Activated CD4-positive, alpha-beta T cell treated with anti-CD3 and anti-CD28 coated beads, Interleukin-10, Interleukin-2, amounts not matched to agents 100 ng/mL and 50 ng/mL, durations not matched to agents 16 hours and 8 hours (primary cell): Measurements from ENCODE around the gene ZBTB24.

ENCODE experiments used
- DNase-seq: peaks from one replicate; pipeline ENCODE4 v3.0.0-alpha.2; 2020

The ZBTB24 gene

GRCh38 chr6:109498052-109498451, 15.0 kb upstream of the ZBTB24 start:
- no peak for DNase-seq

DNA sequence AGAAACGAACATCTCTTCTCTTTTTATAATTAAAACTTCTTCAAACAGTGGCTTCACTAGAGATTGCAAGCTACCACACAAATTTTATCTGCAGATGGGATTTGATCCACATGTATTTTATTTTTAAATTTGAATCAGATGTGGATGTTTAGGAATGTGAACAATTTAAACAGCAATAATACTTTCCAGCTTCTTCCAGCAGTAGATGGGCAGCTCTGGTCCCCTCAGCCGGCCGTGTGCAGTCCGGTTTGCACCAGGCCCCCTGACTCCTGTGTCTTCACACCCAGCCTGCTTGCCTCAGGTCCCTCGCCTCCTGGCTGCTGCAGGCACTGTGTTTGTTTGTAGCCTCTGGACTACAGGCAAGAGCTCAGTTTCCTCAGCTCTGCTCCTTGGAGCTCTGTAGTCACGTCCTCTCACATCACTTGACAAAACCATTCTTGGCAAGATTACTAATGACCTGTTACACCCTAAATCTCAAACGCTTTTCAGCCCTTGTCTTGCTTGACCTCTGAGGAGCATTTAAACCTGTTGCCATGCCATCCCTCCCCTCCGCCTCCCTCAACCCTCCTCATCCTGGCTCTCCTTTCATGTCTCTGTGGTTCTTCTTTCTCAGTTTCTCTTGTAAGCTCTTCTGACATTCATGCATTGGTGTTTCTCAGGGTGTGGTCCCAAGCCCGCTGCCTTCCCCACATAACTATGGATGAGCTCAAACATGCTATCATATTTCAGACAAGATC, 13.2 kb upstream of the ZBTB24 start:
- DNase-seq = no peak

GRCh38 chr6:109493865-109494264, 10.8 kb upstream of the ZBTB24 start:
- no peak for DNase-seq

- peak; percentile 71 for DNase-seq
Observed at GRCh38 chr6:109491207-109491938, 8.4 kb upstream of the ZBTB24 start.

GRCh38 chr6:109490713-109491112, 7.7 kb upstream of the ZBTB24 start:
- DNase-seq = no peak

DNA sequence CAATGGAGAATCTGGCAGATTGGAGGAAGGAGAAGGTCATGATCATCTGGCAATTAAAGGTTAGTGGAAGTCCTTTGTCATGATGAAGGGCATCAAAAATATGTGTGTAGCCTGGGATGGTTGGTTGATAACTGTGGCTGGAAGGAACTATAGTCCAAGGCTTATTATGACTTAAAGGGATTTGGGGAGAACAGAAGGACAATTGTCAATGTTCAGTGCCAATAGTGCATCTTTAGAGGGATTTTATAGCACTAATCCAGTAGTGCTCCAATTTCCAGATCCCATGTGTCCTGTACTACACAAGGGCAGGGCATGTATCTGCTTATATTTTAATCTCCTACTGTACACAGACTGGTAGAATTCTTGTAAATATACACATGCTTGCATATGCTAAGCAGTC, 5.0 kb upstream of the ZBTB24 start:
- DNase-seq = no peak

DNA sequence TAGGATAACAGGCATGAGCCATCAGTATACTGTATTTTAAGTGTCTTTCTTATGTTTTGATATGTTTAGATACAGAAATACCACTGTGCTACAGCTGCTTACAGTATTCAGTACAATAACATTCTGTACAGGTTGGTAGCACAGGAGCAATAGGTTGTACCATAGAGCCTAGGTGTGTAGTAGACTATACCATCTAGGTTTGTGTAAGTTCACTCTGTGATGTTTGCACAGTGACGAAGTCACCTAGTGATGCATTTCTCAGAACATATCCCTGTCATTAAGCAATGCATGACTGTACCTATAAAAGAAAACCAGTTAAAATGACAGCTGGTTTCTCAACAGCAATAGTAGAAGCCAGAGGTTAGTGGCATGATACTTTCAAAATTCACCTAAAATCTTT, 3.0 kb upstream of the ZBTB24 start:
- DNase-seq = no peak

GRCh38 chr6:109485266-109485935, 2.4 kb upstream of the ZBTB24 start:
- DNase-seq = no peak

- DNase-seq = no peak
Observed at GRCh38 chr6:109484122-109484521, 1.1 kb upstream of the ZBTB24 start.

DNA sequence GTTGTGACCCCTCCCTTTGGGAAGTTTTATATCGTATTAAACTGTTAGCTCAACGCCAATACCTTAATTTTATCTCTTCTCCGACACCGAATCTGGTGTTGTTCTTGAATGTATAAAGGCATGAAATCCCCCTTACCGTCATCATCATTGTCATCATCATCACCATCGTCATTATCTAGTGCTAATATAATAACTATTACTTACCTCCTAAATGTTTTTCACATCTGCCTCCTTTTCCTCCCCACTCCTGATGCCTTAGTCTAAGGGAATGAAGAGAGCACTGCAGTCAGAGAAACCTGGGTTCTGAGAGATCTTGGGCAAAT, 677 bp upstream of the ZBTB24 start:
- DNase-seq = no peak

GRCh38 chr6:109480993-109481480, 2.0 kb downstream of the ZBTB24 start:
- no peak for DNase-seq

- DNase-seq = no peak
Observed at GRCh38 chr6:109478841-109479624, 4.0 kb downstream of the ZBTB24 start.

DNA sequence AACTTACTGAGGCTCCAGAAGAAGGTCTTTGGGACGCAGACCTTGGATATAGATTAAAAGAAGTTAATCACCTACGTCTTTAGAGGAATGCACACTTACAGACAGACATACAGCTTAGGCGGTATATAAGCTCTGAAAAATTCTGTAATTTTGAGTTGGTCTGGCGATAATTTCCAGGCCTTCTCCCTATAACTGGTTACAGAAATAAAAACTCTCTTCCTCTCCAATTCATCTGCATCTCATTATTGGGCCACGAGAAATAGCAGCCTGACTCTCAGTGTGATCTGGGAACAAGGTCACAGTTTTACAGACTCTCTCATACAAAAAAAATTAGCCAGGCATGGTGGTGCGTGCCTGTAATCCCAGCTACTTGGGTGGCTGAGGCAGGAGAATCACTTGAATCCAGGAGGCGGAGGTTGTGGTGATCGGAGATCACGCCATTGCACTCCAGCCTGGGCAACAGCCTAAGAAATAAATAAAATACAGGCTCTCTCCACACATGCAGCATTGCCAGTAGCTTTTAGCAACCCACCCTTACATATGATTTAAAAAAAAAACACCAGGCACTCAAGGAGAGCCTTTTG, 4.7 kb downstream of the ZBTB24 start:
- DNase-seq = no peak

- DNase-seq = no peak
Observed at GRCh38 chr6:109477725-109478124, 5.3 kb downstream of the ZBTB24 start.

DNA sequence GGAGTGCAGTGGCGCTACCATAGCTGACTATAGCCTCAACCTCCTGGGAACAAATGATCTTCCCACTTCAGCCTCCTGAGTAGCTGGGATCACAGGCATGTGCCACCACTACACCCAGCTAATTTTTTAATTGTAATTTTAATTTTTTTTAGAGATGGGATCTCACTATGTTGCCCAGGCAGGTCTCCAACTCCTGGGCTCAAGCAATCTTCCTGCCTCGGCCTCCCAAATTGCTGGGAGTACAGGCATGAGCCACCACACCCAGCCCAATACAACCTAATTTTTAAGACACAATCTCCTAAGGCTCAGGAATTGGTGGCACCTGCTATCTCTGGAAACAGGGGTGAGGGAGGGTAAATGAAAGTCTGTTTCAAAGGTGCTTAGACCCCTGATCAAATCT, 5.8 kb downstream of the ZBTB24 start:
- no peak for DNase-seq

DNA sequence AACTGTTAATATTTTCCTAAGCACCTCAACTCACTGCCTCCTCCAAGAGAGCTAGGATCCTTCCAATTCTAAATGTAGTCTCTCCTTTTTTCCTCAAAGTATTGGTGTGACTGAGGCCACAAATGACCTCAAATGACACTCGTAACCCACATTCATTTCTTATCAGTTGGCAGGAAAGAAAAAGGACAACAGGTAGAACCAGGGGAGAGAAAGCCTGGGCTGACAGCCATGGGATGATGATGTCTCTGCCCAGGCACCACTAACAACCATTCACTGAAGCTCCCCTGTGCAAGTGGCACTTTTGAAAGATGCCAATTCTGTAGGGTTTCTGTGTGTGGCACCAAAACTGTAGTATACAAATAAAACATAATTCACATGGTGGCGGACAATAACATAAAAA, 7.4 kb downstream of the ZBTB24 start:
- no peak for DNase-seq

DNA sequence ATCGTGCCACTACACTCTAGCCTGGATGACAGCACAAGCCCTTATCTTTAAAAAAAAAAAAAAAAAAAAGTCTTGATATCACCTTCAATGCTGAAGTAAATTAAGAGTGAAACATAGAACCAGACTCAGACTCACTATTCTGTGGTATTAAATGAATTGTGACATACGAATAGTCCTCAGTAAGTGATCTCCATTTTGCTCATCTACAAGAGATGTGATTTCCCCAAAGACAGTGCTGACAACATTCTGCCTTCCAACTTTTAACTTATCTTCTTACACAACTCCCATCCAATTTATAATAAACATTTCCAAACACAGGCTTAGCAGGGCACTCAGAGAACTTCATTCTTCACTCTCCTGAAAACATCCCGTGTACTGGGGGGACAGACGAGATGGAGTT, 8.0 kb downstream of the ZBTB24 start:
- no peak for DNase-seq

- no peak for DNase-seq
Observed at GRCh38 chr6:109473120-109473519, 9.9 kb downstream of the ZBTB24 start.

- DNase-seq = no peak
Observed at GRCh38 chr6:109472132-109472995, 10.7 kb downstream of the ZBTB24 start.

GRCh38 chr6:109471105-109471810, 11.8 kb downstream of the ZBTB24 start:
- DNase-seq = no peak

- no peak for DNase-seq
Observed at GRCh38 chr6:109469591-109470189, 13.3 kb downstream of the ZBTB24 start.
